Neural cell (in vitro differentiated cells): ENCODE results near the gene DMRTC1B. TPM values are rescaled to one million over a fixed set of nuclear protein-coding genes. Genes with fewer than 3 reads are reported as not detected.
"Not testable (repeated sequence)": the region's sequence is repeated elsewhere in the genome, so short reads cannot be mapped to it uniquely, and the experiment has no call there.

Source experiments
- H2AFZ ChIP-seq: fragments of 200-600, 300-800 bp; sonication (generic), shearing (Covaris generic); 2 replicates; pipeline ENCODE4 v1.6.0; 2014; ENCODE audit warnings: low read depth, mild to moderate bottlenecking, antibody characterized with exemption, low read length, moderate library complexity
- H3F3A ChIP-seq: fragments of 200-600 bp; shearing (Covaris generic); 2 replicates; pipeline ENCODE4 v1.6.1; 2016; ENCODE audit warnings: mild to moderate bottlenecking, moderate library complexity, mixed read lengths, antibody characterized with exemption, low read length; ENCODE audit not compliant: insufficient read depth, poor library complexity, severe bottlenecking
- H3K27ac ChIP-seq: fragments of 200-600, 300-800 bp; sonication (generic), shearing (Covaris generic); 2 replicates; pipeline ENCODE4 v1.5.1; 2014; ENCODE audit warnings: mild to moderate bottlenecking, low read length, moderate library complexity
- H3K27me3 ChIP-seq: fragments of 300-800, 200-600 bp; sonication (generic), shearing (Covaris generic); 2 replicates; pipeline ENCODE4 v1.6.0; 2014; ENCODE audit warnings: mild to moderate bottlenecking, low read depth, low read length, moderate library complexity; ENCODE audit not compliant: insufficient read depth
- H3K36me3 ChIP-seq: fragments of 300-800, 200-600 bp; sonication (generic), shearing (Covaris generic); 2 replicates; pipeline ENCODE4 v1.5.1; 2014; ENCODE audit warnings: mild to moderate bottlenecking, antibody characterized with exemption, low read length, moderate library complexity; ENCODE audit not compliant: insufficient read depth
- H3K4me2 ChIP-seq: fragments of 300-800, 200-600 bp; sonication (generic), shearing (Covaris generic); 2 replicates; pipeline ENCODE4 v1.6.0; 2014; ENCODE audit warnings: mild to moderate bottlenecking, low read length
- H3K4me3 ChIP-seq: fragments of 300-800, 200-600 bp; sonication (generic), shearing (Covaris generic); 2 replicates; pipeline ENCODE4 v1.5.1; 2014; ENCODE audit warnings: mild to moderate bottlenecking, low read length, moderate library complexity
- H3K79me2 ChIP-seq: fragments of 200-600 bp; shearing (Covaris generic); replicated peaks from 2 replicates; pipeline ENCODE4 v1.6.0; 2014; ENCODE audit warnings: mild to moderate bottlenecking, low read length, moderate library complexity; ENCODE audit not compliant: insufficient read depth
- H3K9ac ChIP-seq: fragments of 300-800, 200-600 bp; sonication (generic), shearing (Covaris generic); 2 replicates; pipeline ENCODE4 v1.6.1; 2016; ENCODE audit warnings: mild to moderate bottlenecking, low read length, mixed read lengths
- H3K9me2 ChIP-seq: fragments of 200-600 bp; shearing (Covaris generic); 2 replicates; pipeline ENCODE4 v1.6.1; 2016; ENCODE audit warnings: mild to moderate bottlenecking, low read length, mixed read lengths; ENCODE audit not compliant: insufficient read depth
- H3K9me3 ChIP-seq: fragments of 200-600, 300-800 bp; sonication (generic), shearing (Covaris generic); 2 replicates; pipeline ENCODE4 v1.6.1; 2016; ENCODE audit warnings: mild to moderate bottlenecking, mixed run types, low read length, moderate library complexity, mixed read lengths
- H4K20me1 ChIP-seq: fragments of 200-600 bp; shearing (Covaris generic); 2 replicates; pipeline ENCODE4 v1.6.1; 2016; ENCODE audit warnings: mild to moderate bottlenecking, mixed run types; ENCODE audit not compliant: insufficient read depth
- polyA plus RNA-seq: library from polyadenylated mRNA; depleted of rRNA; stranded (reverse); fragments of >200 nt; gene quantifications from 2 replicates; pipeline ENCODE4 v1.2.3, GENCODE V29; 2014

DMRTC1B gene
- polyA plus RNA-seq, 1 donor from 2014 or later, result 1.7 TPM

DNA sequence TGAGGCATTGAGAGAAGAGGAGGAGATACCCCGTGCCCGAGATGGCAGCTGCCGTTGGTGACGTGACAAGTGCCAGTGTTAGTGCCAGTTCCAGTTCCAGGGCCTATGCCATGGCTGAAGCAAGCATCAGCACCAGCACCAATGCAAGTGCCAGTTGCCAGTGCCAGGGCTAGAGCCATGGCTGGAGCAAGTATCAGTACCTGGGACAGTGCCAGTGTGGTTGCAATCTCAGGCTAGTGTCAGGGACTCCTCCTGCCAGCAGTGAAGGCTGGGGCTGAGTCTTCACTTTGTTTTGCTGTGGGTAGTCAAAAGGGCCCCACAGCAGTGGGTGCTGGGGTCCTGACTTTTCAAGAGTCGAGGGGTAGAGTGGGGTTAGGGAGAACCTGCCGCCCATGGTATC is 1.5 kb downstream of the DMRTC1B start:
- not testable (repeated sequence) for H3K36me3 ChIP-seq, H4K20me1 ChIP-seq, H3K9ac ChIP-seq, H2AFZ ChIP-seq, H3K27me3 ChIP-seq, H3F3A ChIP-seq, H3K9me3 ChIP-seq, H3K4me2 ChIP-seq, H3K4me3 ChIP-seq, H3K79me2 ChIP-seq, H3K9me2 ChIP-seq, H3K27ac ChIP-seq

DNA sequence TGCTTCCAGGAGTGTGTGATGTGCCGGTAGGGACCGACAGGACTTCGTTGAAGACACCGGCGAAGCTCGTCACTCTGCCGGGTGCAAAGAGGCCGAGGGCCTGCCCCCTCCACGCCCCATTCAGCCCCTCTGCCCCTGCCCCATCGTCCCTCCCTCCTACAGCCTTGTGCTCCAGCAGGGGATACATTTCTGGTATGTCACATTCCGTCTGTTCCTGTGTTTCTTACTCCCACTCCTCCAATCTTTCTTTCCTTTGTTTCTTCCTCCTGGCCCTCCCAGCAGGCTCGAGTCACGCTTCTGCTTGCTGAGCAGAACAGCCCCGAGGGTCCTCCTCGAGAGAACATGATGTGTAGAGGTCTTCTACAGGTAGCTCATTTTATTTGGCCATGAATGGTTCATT is 5.9 kb downstream of the DMRTC1B start, which contains the start of gene FAM236B:
TSS of gene FAM236B (minus strand) at position 101 of the 400 bp plus-strand sequence. CDS start at position 1, 100 bp downstream.
- H3K79me2 ChIP-seq, H3K4me2 ChIP-seq, H3K27me3 ChIP-seq, H3K36me3 ChIP-seq, H3F3A ChIP-seq, H3K9ac ChIP-seq, H3K4me3 ChIP-seq, H3K27ac ChIP-seq, H3K9me2 ChIP-seq, H3K9me3 ChIP-seq, H4K20me1 ChIP-seq, H2AFZ ChIP-seq: not testable (repeated sequence)

DNA sequence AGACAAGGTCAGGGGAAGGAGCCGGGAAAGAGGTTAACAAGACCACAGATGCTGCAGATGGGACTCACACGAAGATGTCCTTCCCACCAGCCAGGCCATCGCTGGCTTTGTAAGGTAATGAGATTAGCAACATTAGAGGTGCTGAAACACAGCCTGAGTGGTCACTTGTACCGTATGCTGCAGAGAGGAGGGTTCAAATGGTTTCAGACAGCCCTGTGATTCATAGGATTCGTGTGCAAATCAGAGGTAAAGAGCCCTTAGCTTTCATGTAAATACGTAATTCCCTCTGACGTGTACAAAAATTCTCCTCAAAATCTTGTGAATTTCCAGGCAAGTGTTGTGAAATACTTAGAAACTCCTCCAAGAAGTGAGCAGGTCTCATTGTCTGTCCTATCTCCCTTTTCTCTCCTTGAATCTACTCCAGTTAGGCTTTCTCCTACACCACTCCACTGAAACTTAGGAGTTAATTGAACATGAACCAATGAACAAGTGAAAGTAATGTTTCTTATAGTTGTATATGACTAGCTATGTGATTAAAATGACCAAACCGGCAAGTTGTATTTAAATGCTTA is 6.8 kb downstream of the DMRTC1B start:
- H3K27ac ChIP-seq, H3K79me2 ChIP-seq, H3K9me2 ChIP-seq, H3K36me3 ChIP-seq, H3K4me3 ChIP-seq, H3K9ac ChIP-seq, H3K4me2 ChIP-seq, H2AFZ ChIP-seq, H3K9me3 ChIP-seq, H3K27me3 ChIP-seq, H3F3A ChIP-seq, H4K20me1 ChIP-seq: not testable (repeated sequence)

- H3K9me3 ChIP-seq, H3K9me2 ChIP-seq, H3K79me2 ChIP-seq, H3K27me3 ChIP-seq, H3F3A ChIP-seq, H3K4me2 ChIP-seq, H3K4me3 ChIP-seq, H4K20me1 ChIP-seq, H3K9ac ChIP-seq, H2AFZ ChIP-seq, H3K36me3 ChIP-seq, H3K27ac ChIP-seq: not testable (repeated sequence)
These were observed 7.3 kb downstream of the DMRTC1B start for GRCh38 chrX:72783964-72784363.

- not testable (repeated sequence) for H3K4me2 ChIP-seq, H3K4me3 ChIP-seq, H3K36me3 ChIP-seq
These were observed 11.5 kb downstream of the DMRTC1B start for GRCh38 chrX:72788142-72788541.

DNA sequence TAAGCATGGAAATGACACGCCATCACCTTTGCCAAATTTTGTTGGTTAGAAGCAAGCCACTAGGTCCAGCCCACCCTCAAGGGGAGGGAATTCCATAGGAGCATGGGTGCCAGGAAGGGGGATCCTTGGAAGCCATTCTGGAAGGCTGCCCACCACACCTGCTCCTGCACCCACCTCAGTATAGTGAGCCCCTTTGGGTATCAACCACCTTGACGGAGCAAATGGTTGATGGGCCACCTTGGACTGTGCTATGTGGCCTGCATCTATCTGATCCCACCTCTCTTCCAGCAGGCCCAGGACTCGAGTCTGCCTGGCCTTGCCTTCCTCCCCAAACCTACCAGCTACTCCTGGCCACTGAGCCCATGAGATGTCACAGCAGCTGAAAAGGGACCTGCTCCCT is 13.7 kb downstream of the DMRTC1B start:
- not testable (repeated sequence) for H3K9me3 ChIP-seq, H3K4me3 ChIP-seq

More at GRCh38 chrX:72788142-72788541, 11.5 kb downstream of the DMRTC1B start:
- not testable (repeated sequence) for H3F3A ChIP-seq, H3K9me2 ChIP-seq, H3K9ac ChIP-seq, H3K27ac ChIP-seq, H3K9me3 ChIP-seq, H2AFZ ChIP-seq, H3K79me2 ChIP-seq, H3K27me3 ChIP-seq, H4K20me1 ChIP-seq

DNA sequence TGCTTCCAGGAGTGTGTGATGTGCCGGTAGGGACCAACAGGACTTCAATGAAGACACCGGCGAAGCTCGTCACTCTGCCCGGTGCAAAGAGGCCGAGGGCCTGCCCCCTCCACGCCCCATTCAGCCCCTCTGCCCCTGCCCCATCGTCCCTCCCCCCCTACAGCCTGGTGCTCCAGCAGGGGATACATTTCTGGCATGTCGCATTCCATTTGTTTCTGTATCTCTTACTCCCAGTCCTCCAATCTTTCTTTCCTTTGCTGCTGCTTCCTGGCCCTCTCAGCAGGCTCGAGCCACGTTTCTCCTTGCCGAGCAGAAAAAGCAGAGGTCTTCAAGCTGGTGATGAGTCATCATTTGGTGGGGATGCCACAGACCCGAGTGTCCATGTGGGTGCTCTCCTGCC is 31.4 kb downstream of the DMRTC1B start, which contains the start of gene FAM236D:
TSS of gene FAM236D (minus strand) at position 101 of the 400 bp plus-strand sequence. CDS start at position 1, 100 bp downstream.
- not testable (repeated sequence) for H2AFZ ChIP-seq, H3K9ac ChIP-seq, H3K27ac ChIP-seq, H3K36me3 ChIP-seq, H3K9me3 ChIP-seq, H3K4me3 ChIP-seq, H3F3A ChIP-seq, H3K4me2 ChIP-seq, H3K9me2 ChIP-seq, H3K79me2 ChIP-seq, H4K20me1 ChIP-seq, H3K27me3 ChIP-seq

More for the DNA sequence above, 13.7 kb downstream of the DMRTC1B start:
- not testable (repeated sequence) for H3F3A ChIP-seq, H3K9ac ChIP-seq, H4K20me1 ChIP-seq, H3K79me2 ChIP-seq, H3K27ac ChIP-seq, H3K9me2 ChIP-seq, H2AFZ ChIP-seq, H3K4me2 ChIP-seq, H3K36me3 ChIP-seq, H3K27me3 ChIP-seq

GRCh38 chrX:72830701-72831100 is 54.0 kb downstream of the DMRTC1B start:
- H3F3A ChIP-seq, H3K4me2 ChIP-seq: not testable (repeated sequence)

More at GRCh38 chrX:72830701-72831100, 54.0 kb downstream of the DMRTC1B start:
- not testable (repeated sequence) for H4K20me1 ChIP-seq, H3K36me3 ChIP-seq, H3K9ac ChIP-seq, H3K27me3 ChIP-seq, H3K9me2 ChIP-seq, H2AFZ ChIP-seq, H3K79me2 ChIP-seq, H3K9me3 ChIP-seq, H3K27ac ChIP-seq, H3K4me3 ChIP-seq
